CD4-positive, alpha-beta T cell treated with Interleukin-1 beta for 1 hour (primary cell): ENCODE results near the gene RRP36.

Experiments used
- DNase-seq, 2 donors: peaks; one replicate each; pipeline ENCODE4 v3.0.0-alpha.2; 2020 to 2022

The RRP36 gene

GRCh38 chr6:43007126-43007525 is 14.3 kb upstream of the RRP36 start:
- DNase-seq, result no peak

DNA sequence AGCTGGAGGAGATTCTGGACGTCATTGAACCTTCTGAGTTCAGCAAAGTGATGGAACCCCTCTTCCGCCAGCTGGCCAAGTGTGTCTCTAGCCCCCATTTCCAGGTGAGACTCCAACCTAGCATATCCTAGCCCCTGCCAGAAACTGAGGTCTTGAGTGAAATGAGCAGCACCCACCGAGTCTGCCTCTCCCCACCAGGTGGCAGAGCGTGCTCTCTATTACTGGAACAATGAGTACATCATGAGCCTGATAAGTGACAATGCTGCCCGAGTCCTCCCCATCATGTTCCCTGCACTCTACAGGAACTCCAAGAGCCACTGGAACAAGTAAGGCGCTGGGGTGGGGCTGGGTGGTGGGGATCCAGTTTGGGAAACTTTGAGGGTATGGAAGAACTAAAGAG is 12.3 kb upstream of the RRP36 start:
- DNase-seq, result peak; percentile 23 to 42

GRCh38 chr6:43011207-43011606 is 10.2 kb upstream of the RRP36 start:
- DNase-seq, result no peak

DNA sequence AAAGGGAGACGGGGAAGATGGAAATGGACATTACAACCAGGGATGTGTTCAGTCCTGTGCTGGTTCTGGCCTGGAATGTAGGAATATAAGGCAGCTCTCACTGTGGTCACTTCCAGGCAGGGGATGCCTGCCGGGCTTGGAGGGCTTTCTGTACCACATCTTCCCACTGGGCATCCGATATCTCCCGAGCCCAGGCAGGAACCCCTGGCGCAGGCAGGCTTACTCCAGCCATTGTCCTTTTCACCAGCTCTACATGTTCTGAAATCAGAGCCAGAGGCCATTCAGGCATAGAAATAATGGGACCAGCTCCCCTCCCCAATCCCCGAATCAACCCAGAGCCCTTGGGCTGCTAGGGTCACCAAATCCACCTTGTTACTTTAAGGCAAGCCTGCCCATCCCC is 9.1 kb upstream of the RRP36 start:
- DNase-seq, result no peak

- DNase-seq, result no peak
These were observed 8.2 kb upstream of the RRP36 start for GRCh38 chr6:43013097-43013842.

DNA sequence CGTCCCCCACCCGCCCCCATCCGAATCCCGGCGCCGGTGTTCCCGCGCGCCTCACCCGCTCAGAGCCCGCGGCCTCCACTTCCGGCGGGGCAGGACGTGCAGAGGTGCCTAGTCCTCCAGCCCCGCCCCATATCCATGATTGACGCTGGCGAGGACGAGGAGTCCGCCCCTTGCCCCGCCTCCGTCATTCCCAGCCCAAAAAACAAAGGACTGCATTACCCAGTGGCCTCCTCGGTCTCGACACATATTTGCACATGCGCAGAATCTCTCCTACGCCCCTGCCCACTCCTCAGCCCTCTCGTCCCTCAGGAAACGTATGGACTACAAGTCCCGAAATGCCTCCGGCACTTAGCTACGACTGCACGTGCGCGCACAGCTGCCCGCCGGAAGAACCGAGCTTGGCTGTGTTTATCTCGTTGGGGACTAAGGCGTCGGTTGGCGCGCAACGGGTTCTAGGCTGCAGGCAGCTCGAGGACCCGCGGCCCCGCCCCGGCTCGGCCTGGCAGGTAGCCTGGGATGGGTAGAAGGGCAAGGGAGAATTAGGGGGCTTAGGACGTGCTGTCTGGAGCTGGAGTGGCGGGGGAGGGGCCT is 7.5 kb upstream of the RRP36 start, which contains the start of the genes KLHDC3 and MEA1:
TSS of gene KLHDC3 (plus strand) at position 407 of the 591 bp plus-strand sequence. CDS start 2,944 bp downstream, outside the sequence.
TSS of gene MEA1 (minus strand) at position 104 of the 591 bp plus-strand sequence. CDS start 133 bp downstream, outside the sequence.
- DNase-seq, result peak; percentile 100

- no peak for DNase-seq
These were observed 7.0 kb upstream of the RRP36 start for GRCh38 chr6:43014434-43014909.

GRCh38 chr6:43016176-43016942 is 5.1 kb upstream of the RRP36 start:
- no peak for DNase-seq

- DNase-seq, result no peak
These were observed 4.5 kb upstream of the RRP36 start for GRCh38 chr6:43016943-43017334.

- no peak for DNase-seq
These were observed 2.3 kb upstream of the RRP36 start for GRCh38 chr6:43019152-43019551.

GRCh38 chr6:43020052-43020705 is 1.2 kb upstream of the RRP36 start:
- DNase-seq, result no peak

DNA sequence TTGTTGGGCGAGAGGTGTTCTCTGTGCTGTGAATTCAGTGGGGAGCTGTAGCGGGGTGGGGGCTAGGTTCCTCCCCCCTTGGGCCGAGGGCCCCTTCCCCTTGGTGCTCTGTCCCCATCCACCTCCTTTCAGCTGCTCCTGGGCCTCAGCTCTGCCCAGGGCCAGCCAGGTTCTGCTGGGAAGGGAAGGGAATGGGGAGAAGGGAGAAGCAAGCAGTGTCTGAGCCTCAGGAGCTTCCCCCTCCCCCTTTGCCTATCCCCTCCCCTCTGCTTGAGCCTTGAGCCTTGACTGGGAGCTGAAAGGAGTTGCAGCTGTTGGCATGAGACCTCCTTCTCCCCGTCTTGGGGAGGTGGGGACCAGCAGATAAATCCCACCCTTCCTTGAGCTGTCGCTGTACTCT is 576 bp upstream of the RRP36 start:
- DNase-seq, result no peak

DNA sequence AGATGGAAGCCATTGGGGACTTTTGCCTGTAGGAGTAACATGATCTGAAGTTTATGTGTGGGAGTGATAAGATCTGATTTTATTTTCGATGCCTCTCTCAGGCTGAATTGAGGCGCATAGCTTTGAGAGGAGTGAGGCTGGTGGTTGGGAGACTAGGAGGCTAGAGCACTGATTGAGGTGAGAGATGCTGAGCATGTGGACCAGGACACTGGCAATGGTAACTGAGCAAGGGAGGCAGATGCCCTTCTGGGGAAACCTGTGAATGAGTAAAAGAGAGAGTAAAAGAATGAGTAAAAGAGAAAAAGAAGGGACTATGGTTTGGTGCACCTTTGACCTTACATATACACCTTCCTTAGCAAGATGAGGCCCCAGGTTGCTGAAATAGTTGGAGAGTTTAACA is 3.0 kb downstream of the RRP36 start:
- DNase-seq, result no peak

DNA sequence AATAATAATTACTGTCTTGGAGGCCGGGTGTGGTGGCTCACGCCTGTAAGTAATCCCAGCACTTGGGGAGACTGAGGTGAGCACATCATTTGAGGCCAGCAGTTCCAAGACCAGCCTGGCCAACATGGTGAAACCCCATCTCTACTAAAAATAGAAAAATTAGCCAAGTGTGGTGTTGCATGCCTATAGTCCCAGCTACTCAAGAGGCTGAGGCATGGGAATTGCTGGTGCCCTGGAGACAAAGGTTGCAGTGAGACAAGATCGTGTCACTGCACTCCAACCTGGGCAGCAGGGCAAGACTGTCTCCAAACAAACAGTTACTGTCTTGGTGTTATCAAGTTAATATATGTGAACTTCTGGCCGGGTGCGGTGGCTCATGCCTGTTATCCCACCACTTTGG is 4.9 kb downstream of the RRP36 start:
- DNase-seq, result no peak

DNA sequence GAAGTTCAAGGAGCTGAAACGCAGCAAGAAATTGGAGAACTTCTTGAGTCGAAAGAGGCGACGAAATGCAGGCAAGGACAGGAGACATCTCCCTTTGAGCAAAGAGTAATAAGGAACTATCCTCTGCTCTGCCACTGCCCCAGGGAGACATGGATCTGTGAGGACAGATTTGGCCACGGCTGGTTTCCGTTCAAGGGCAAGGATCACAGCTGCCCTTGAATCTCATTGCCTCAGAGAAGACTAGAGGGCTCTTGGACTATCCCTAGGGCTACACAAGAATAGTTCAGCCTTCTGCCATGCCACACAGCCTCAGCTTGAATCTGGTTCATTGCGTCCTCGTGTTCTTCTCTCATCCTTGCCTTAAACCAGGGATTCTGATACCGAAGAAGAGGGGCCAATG is 7.7 kb downstream of the RRP36 start:
- DNase-seq, result no peak

GRCh38 chr6:43032326-43032725 is 10.9 kb downstream of the RRP36 start:
- no peak for DNase-seq

GRCh38 chr6:43033496-43034189 is 12.2 kb downstream of the RRP36 start:
- no peak for DNase-seq

DNA sequence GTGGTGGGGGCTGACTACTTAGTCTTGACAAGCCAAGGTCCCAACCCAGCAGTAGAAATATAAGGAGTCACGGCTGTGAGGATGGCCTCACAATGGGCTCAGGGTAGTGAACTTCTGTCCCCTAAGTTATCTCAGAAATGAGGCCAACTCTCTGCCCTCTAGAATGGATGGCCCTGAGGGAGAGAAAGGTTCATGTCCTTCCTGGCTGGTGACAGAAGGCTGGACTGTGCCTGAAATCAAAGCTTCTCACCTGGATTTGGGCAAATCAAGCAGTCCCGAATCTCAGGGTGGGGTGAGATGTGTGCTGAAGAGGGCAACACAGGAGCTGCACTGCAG is 12.7 kb downstream of the RRP36 start:
- no peak for DNase-seq

- DNase-seq, result no peak
These were observed 14.2 kb downstream of the RRP36 start for GRCh38 chr6:43035495-43036194.

- DNase-seq, result no peak
These were observed 15.3 kb downstream of the RRP36 start for GRCh38 chr6:43036712-43037111.

DNA sequence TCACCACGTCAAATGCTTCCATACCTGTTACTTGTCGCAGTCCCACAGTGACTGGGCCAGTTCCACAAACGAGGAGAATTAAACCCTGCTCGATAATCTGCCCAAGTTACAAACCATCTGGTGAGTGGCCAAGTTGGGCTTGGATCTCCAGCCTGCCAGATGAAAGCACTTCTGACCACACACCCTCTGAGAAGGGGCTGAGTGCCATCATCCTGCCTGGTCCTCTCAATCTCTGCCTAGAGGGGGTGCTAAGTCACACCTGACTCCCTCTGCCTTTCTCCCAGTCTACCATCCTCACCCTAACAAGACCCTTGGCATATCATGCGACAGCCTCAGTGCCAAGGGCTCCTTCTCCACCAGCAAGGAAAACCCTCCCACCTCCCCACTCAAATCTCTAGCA is 15.8 kb downstream of the RRP36 start:
- no peak for DNase-seq

DNA sequence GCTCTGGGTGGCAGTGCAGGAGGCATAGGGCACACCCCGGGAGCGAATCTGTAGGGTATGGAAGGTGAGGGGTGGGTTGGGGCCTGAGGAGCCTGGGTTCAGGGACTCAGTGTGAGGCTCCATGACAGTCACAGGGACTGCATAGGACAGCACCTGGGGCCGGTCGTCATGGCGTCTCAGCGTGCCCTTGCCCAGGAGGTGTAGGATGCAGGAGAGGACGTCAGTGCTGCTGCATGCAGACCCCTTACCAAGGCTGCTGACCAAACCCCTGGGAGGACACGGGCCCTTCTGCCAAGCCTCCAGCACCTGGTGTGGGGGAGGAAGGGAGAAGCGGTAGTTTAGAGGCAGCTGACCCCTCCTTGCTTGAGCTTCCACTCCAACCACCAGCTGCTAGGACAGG is 16.3 kb downstream of the RRP36 start:
- DNase-seq, result no peak
